ENCODE measurements around the gene IQCM.
A peak's percentile ranks its signal among the peaks of the same experiment; 100 is the strongest.

The IQCM gene

DNA sequence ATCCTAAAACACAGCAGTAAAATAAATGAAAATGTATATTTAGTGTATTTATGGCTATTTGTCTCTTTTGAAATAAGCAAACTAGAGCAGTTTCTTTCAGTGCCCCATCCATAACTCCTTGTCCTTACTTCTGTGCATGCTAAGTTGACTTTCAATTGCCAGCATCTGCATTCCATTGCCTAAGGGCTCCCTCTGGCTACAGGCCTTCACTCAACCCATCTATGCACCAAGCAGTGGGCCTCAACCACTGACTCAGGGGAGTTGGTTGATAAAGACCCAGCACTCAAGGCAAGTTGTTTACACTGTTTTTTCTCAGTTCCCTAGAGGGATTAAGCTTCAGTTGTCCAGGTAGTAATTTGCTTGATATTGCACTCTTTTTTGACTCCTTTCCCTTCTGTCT is 265.7 kb downstream of the IQCM start:
- TF ChIP-seq, protein P1, sequence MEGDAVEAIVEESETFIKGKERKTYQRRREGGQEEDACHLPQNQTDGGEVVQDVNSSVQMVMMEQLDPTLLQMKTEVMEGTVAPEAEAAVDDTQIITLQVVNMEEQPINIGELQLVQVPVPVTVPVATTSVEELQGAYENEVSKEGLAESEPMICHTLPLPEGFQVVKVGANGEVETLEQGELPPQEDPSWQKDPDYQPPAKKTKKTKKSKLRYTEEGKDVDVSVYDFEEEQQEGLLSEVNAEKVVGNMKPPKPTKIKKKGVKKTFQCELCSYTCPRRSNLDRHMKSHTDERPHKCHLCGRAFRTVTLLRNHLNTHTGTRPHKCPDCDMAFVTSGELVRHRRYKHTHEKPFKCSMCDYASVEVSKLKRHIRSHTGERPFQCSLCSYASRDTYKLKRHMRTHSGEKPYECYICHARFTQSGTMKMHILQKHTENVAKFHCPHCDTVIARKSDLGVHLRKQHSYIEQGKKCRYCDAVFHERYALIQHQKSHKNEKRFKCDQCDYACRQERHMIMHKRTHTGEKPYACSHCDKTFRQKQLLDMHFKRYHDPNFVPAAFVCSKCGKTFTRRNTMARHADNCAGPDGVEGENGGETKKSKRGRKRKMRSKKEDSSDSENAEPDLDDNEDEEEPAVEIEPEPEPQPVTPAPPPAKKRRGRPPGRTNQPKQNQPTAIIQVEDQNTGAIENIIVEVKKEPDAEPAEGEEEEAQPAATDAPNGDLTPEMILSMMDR (IDR thresholded peaks at IDR 0.05; ENCODE audit: unreplicated experiment in 3 of 3): peak in 1 of 3 experiments; percentile 11
- no peaks in the 10 kb centered on the region for H3K36me3 Mint-ChIP-seq (ENCODE audit: low read depth)
- H3K27me3 Mint-ChIP-seq (ENCODE audit: low read depth): no peaks in the 10 kb centered on the region
- H3K9me3 Mint-ChIP-seq: peaks cover 3% of the 10 kb centered on the region
- no peak overlapping the region for H3K4me3 Mint-ChIP-seq
- H3K27ac Mint-ChIP-seq: no peak overlapping the region
- H3K4me1 Mint-ChIP-seq: no peaks in the 10 kb centered on the region

DNA sequence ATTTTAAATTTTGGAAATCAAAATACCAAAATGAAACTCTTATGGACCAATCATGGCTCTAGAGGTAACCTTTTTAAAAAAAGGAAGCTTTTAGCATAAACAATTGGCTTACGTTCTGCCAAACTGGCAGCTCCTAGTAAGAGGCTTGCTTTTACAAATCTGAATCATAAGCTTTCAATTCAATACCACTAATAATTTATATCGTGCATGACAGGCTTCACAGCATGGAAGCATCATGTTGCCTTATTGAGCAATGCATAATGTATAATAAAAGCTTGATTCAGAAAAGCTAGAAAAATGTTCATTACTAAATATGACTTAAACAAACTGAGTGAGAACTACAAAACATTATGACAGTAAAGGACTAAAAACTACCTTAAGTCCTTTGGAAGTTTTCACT is 280.9 kb downstream of the IQCM start:
- TF ChIP-seq, protein P1 (IDR thresholded peaks at IDR 0.05; ENCODE audit: unreplicated experiment in 3 of 3): no peak
- no peak overlapping the region for H3K27ac Mint-ChIP-seq
- H3K36me3 Mint-ChIP-seq (ENCODE audit: low read depth): no peaks in the 10 kb centered on the region
- peaks cover 4% of the 10 kb centered on the region for H3K27me3 Mint-ChIP-seq (ENCODE audit: low read depth)
- peaks cover 15% of the 10 kb centered on the region for H3K9me3 Mint-ChIP-seq
- no peak overlapping the region for H3K4me3 Mint-ChIP-seq
- no peaks in the 10 kb centered on the region for H3K4me1 Mint-ChIP-seq

DNA sequence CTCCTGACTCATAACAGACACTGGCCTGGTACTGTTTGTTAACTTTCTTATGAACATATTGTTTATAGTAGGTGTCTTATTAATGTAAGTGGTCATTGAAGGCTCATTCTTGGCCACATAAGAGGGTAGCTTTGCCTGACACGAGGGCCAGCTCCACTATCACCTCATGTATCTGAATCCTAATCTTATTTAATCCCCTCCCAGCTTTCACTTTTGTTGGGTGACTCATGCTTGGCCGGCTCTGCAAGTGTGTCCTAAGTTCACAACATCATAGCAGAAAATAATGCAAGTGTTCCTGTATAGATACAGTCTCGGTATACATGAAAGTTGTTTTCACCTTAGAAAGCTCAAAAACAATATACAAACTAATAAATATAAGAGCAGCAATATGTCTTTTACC is 283.8 kb downstream of the IQCM start:
- Mint-ChIP-seq H3K27ac (no peak overlapping the region), H3K9me3 (peaks cover 4% of the 10 kb centered on the region), H3K36me3 (ENCODE audit: low read depth) (no peaks in the 10 kb centered on the region), H3K27me3 (ENCODE audit: low read depth) (no peaks in the 10 kb centered on the region), H3K4me3 (no peak overlapping the region), H3K4me1 (no peaks in the 10 kb centered on the region)
- TF ChIP-seq, protein P1 (IDR thresholded peaks at IDR 0.05; ENCODE audit: unreplicated experiment in 3 of 3): no peak

DNA sequence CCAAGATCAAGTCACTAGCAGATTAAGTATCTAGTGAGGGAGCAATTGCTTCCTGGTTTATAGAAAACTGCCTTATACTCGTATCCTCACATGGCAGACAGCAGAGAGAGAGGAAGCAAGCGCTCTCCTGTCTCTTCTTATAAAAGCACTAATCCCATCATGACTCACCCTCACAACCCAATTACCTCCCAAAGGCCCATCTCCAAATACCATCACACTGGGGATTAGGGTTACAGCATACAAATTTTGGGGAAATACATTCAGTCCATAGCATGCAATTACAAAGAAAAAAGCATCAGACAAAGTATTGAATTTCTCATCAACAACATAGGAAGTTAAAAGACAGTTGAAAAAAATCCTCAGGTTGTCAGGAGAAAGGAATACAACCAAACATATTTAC is 292.6 kb downstream of the IQCM start:
- no peaks in the 10 kb centered on the region for H3K27me3 Mint-ChIP-seq (ENCODE audit: low read depth)
- H3K4me3 Mint-ChIP-seq: no peak overlapping the region
- TF ChIP-seq, protein P1 (IDR thresholded peaks at IDR 0.05; ENCODE audit: unreplicated experiment in 3 of 3): no peak
- H3K36me3 Mint-ChIP-seq (ENCODE audit: low read depth): no peaks in the 10 kb centered on the region
- no peak overlapping the region for H3K27ac Mint-ChIP-seq
- H3K9me3 Mint-ChIP-seq: peaks cover 4% of the 10 kb centered on the region
- H3K4me1 Mint-ChIP-seq: no peaks in the 10 kb centered on the region

DNA sequence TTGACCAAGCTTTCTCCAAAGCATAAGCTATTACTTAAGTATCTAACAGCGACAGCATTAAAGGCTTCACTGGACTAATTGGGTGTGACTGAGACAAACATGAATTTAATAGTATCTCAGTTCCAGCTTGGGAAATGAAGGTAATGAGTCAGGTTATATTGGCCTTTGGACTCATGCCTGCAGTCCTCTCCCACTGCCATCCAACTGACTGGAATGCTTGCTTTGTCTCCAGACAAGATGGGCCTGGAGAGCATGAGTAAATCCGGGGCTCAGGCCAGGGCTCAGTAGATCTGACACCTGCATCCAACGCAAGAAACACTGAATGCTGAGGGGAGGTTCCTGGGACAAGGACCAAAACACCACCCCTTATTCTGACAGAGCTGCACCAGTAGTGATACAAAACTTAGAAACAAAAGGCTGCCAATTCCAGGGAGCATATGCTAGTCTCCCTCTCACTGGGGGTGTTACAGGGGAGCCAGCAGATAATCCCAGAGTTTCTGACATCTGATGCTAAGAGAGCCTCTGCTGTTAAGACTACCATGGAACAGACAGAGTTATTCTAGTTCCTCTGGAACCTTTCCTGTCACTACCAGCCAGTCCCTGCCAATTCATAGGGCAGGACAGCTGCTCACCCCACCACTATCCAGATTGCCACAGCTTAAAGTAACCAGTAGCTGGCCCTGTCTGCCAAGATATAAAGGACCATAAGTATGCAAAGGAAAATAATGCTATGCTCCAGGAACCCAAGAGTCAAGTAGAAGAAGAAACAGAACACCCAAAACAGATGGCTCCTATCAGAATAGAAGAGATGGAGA is 293.8 kb downstream of the IQCM start:
- Mint-ChIP-seq H3K36me3 (ENCODE audit: low read depth) (no peaks in the 10 kb centered on the region), H3K27me3 (ENCODE audit: low read depth) (no peaks in the 10 kb centered on the region), H3K9me3 (peaks cover 4% of the 10 kb centered on the region), H3K27ac (no peak overlapping the region), H3K4me1 (no peaks in the 10 kb centered on the region), H3K4me3 (no peak overlapping the region)
- TF ChIP-seq, protein P1 (IDR thresholded peaks at IDR 0.05; ENCODE audit: unreplicated experiment in 3 of 3): no peak

DNA sequence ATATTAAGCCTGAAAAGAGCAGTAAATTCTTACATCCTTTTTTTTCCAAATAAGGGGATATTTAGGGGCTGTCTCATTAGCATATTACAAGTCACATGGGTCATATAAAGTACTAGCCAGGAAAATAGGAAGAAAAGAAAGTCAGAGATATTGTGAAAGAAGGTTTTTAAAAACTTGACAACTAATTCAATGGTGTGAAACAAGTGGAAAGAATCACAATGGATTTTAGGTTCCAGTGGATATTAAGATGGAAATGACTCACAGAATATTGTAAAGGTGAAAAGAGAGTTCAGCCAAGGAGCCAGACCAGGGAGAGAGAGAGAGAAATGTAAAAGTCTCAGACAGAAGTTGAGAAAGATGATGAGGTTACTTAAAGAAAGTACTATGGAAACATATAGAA is 297.2 kb downstream of the IQCM start:
- no peak overlapping the region for H3K4me3 Mint-ChIP-seq
- TF ChIP-seq, protein P1 (IDR thresholded peaks at IDR 0.05; ENCODE audit: unreplicated experiment in 3 of 3): no peak
- no peak overlapping the region for H3K27ac Mint-ChIP-seq
- H3K9me3 Mint-ChIP-seq: peaks cover 4% of the 10 kb centered on the region
- H3K36me3 Mint-ChIP-seq (ENCODE audit: low read depth): no peaks in the 10 kb centered on the region
- no peaks in the 10 kb centered on the region for H3K4me1 Mint-ChIP-seq
- H3K27me3 Mint-ChIP-seq (ENCODE audit: low read depth): no peaks in the 10 kb centered on the region

All from nephron (organoid).